GM15510 (cell line): ENCODE results near the gene RFLNA.

Experiments used
- POLR2A ChIP-seq: IDR thresholded peaks from 3 replicates; pipeline ENCODE4 v1.6.1; 2011; ENCODE audit warnings: borderline replicate concordance; ENCODE audit not compliant: insufficient read length; ENCODE audit errors: extremely low read depth

Gene RFLNA, protein sequence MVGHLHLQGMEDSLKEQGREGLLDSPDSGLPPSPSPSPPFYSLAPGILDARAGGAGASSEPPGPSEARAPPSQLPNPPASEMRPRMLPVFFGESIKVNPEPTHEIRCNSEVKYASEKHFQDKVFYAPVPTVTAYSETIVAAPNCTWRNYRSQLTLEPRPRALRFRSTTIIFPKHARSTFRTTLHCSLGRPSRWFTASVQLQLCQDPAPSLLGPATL

DNA sequence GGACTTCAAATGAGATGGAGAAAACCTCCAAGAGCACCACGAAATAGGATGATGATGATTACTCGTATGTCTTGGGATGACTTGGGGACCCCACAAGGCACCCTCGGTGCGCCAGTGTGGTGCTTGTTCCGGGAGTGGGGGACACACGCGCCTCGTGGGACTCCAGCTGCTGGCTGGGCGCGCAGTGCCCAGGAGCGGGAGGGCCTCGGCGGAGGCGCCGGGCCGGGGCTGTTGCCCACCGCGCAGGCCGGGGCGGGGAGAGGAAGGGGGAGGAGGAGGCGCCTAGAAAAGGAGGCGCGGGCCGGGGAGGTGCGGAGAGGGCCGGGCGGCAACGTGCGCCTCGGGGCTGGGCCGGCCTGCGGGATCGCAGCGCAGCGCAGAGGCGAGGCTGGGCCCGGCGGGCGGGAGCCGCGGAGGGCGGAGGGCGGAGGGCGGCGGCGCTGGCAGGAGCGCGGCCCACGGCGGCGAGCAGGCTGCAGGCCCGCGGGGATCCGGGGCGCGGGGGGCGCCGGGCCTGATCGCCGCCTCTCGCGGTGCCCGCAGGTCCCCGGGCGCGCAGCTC, at the start of gene RFLNA:
Gene RFLNA (plus strand): TSS at position 314 of the 562 bp plus-strand sequence. CDS start 337 bp downstream, outside the sequence.
- no peak for TF ChIP-seq POLR2A

DNA sequence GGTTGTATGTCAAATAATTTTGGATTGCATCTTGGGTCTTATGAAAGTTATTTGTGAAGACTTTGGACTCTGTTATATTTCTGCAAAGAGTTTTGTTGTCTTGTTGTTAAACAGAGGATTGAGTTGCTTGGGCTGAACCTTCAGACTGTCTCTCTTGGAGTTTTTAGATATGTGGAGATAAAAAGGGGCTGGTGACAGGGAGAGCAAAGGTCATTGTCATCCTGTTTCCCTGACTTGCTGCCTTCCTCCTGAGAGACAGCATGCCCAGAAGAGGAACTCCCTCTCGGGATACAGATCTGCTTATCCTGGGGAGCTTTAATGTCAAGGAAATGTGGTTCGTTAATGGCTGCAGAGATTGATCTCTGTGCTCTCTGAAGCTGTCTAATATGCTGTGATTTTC, 47.6 kb upstream of the RFLNA start:
- no peak for TF ChIP-seq POLR2A

DNA sequence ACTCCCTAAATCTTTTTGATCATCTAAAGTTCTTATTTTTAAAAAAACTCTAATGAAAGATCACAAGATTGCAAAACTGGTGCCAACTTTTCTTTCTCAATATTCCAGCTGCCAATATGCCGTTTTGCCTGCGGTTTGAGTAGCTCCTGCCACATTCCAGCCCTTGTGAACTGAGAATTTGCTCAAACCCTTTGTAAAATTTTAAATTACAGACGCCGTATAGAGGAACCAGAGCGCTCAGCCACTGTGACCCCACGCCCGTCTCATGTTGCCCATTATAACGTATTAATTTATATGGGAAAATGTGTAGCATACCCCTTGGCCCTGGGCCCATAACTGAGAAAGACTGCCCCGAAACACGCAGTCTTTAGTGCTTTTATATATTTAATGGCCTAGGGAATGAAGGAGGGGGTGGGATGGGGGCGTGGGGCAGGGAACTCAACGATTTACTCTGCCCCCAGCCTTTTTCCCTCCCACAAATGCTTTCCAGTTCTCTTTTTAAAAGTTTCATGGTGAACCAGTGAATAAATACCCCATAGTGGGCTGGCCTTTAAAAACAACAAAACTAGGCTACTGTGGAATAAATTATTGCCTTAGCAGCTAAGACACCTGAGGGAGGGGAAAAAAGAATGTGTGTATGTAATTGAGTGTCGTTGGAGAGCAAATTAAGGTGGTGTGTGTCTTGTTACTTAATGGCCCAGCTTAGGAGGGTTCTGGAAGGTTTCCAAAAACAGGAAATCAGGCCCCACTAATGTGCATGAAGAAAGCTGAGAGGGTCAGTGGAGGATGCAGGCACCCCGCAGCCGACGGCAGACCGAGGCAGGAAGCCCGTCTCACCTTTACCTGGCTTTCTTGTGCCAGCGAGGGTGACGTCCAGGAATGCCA, 45.7 kb upstream of the RFLNA start:
- no peak for TF ChIP-seq POLR2A

DNA sequence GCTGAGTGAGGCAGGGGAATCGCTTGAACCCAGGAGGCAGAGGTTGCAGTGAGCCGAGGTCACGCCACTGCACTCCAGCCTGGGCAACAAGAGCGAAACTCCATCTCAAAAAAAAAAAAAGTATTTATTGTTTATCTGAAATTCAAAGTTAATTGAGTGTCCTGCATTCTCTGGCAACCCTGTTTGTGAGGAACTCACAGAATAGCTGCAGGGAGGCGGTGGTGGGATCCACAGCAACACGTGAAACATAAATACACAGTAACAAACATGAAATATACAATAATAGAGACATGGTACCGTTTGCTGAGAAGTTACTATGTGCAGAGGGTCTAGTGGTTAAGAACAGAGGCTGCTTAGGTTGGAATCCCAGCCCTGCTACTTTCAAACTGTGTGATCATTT, 43.7 kb upstream of the RFLNA start:
- no peak for TF ChIP-seq POLR2A

DNA sequence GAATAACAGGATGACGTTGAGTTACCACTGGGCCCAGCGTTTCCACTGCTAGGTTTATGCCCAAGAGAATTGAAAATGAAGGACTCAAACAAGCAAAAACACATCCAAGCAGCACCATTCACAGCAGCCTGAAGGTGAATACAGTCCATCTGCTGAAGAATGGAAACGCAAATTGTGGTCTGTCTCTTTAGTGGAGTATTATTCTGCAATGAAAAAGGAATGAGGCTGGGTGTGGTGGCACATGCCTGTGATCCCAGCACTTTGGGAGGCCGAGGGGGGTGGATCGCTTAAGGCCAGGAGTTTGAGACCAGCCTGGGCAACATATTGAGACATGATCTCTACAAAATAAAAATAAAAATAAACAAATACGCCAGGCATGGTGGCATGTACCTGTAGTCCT, 41.9 kb upstream of the RFLNA start:
- TF ChIP-seq POLR2A: no peak

DNA sequence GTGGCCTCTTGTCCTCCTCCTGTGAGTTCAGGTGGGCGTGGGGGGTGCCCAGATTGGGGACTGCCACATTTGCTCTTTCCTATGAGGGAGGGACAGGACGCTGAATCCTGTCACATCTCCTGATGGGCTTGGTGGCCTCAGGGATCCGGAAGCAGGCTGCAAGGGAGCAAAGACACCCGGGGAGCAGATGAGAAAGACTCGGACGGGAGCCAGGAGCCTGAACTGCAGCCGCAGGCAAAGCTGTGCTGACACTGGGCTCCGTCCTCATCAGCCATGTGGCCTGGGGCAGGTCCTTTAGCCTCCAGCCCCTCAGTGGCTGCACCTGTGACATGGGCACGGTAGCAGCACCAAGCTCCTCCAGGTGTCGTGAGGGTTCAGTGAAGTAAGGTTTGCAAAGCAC, 40.8 kb upstream of the RFLNA start:
- no peak for TF ChIP-seq POLR2A

DNA sequence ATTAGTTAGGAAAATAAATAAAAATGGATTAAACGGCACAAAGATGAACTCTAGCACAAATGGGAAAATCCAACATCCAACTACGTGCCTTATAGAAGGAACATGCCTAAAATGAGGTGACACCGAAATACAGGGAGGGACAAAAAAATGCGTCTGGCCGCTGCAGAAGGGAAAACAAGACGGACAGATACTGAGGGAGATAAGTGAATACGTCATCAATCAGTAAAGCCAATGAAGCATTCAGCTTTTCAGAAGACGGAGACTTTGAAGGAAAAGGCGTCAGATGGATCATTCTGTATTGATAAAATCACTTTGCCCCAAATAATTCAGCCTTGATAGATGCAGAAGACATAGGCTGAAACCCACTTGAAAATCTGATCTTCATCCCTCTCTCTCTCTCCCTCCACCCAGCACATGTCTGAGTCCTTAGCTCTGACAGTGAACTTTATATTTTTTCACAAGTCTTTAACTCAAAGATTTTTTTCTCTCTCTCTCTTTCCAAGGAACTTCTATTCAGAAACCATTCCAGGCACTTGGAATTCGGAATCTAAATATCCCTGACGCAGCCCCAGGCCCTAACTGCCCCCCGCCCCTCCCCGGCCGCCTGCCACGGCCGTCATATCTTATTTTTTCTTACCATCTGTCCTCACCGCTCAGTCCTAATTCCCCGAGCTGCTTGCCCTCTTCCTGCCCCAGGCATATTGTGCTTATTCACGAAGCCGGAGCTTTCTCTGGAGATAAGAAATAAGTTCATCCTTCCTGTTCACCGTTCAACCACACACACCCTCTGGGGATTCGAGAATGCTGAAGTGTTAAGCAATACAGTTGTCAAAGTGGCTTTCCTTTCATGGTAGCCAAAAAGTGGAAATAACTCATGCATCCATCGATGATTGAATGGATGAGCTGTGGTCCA, 35.5 kb upstream of the RFLNA start:
- TF ChIP-seq POLR2A: no peak

DNA sequence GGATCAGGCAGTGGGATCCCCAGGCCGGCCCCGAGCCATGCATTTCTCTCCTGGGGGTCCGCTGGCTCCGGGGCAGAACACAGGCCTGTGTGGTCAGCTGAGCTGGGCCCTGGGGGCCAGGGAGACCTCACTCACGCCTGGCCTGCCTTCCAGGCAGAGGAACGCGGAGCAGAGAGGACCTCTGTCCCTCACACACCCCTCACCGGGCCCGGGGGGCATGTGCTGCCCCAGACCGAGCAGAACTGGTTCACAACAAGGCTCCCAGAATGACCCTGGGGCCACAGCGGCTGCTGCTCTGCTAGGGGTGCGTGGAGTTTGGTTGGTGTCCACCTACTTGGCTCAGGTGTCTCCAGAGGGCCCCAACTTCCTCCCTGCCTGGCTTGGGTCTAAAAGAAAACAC, 33.0 kb upstream of the RFLNA start:
- TF ChIP-seq POLR2A: no peak

DNA sequence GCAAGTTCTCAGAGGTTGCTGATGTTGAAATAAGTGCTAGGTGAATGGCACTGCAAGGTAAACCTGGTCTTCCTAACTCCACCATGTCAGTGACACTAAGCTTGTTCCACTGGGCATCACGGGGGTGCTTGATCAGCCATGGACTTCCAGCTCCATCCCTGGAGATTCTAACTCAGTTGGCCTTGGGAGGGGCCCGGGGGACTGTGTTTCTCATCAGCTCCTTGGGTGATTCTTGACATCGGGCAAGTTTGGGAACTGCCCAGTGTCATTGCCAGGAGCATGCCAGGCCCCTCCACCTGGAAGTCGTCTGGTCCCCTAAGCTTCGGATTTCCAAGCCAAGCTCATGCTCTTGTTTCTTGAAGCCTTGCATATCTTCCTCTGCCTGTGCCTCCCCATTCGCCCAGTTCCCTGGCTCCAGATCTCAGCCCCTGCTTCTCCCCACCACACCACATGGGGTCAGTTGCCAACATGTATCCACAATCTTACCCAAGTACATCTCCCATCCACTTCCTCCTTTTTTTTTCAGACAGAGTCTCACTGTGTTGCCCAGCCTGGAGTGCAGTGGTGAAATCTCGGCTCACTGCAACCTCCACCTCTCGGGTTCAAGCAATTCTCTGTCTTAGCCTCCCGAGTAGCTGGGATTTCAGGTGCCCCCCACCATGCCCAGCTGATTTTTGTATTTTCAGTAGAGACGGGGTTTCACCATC, 30.7 kb upstream of the RFLNA start:
- no peak for TF ChIP-seq POLR2A

DNA sequence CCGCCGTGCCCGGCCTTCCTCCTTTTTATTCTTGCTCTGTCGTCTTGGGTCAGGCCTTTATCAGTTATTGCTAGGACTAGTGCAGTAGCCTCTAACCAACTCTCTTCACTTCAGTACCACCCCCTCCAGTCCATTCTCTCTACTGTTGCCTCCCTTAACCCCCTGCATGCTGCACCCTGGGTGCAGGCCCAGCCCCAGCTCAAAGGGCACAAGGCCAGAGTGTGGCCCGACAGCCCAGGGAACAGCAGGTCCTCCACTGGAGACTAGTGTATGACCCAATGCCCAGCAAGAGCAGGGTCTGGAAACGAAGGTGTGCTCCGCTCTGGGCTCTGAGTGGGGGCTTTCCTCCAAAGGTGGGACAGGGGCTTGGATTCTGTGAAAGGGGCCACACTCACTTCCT, 30.0 kb upstream of the RFLNA start:
- no peak for TF ChIP-seq POLR2A

DNA sequence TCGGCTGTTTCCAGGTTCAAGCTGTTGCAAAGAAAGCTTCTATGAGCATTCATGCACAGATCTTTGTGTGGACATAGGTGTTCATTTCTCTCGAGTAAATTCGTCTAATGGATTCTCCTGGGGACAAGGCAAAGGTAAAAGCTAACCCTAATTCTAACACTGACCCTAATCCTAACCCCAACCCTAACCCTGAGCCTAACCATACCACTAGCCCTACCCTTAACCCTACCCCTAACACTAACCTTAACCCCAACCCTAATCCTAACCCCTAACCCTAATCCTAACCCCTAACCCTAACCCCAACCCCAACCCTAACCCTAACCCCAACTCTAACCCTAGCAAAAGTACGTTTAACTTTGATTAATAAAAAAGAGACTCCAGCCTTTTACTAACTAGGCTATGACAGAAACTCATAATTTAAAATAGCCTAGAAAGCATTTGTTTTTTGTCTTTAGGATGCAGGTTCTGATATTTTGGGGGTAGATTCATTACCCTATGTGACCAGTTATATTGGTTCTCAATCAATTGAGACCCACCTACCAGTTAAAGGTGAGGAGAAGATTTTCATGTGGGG, 27.6 kb upstream of the RFLNA start:
- TF ChIP-seq POLR2A: no peak

DNA sequence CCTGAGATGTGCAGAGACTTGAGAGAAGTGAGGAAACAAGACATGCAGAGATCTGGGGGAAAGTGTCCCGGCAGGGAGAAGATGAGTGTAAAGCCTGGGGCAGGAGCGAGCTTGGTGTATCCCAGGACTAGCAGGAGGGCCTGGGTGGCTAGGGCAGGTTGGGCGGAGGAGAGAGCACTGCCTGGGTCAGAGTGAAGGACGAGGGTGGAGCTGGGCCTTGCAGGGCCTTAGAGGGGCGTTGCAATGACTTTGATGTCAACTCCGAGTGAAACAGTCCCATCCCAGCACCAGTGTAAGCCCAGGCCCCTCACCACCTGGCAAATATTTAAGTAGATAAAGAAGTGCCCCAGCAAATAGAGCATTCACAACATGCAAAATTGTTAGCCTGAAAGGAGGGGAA, 24.2 kb upstream of the RFLNA start:
- TF ChIP-seq POLR2A: no peak

DNA sequence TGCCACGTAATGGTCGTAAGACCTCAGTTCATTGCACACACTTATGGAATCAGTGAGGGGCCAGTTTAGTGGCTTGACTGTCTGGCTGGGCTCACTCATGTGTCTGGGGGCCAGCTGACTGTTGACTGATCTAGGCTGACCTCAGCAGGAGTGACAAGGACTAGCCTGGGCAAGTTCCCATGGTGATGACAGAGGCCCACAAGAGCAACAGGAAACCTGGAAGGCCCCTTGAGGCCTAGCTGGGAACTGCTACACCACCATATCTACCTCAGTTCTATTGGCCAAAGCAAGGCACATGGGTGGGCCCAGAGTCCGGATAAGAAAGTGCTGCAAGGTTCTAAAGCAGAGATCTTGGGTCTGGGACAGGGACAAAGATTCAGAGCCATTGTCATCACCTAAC, 21.3 kb upstream of the RFLNA start:
- TF ChIP-seq POLR2A: no peak

DNA sequence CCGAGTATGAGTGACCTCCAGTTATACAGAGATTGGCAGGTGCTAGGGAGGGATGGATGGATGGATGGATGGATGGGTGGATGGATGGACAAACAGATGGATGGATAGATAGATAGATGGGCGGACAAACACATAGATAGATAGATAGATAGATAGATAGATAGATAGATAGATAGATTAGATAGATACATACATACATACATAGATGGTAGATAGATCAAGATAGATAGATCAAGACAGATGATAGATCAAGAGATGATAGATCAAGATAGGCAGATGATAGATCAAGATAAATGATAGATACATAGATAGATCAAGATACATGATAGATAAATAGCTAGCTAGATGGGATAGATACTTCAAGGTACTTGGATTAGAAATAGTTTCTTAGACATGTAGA, 18.6 kb upstream of the RFLNA start:
- TF ChIP-seq POLR2A: no peak
